ENCODE measurements around the gene TMOD2.

DNA sequence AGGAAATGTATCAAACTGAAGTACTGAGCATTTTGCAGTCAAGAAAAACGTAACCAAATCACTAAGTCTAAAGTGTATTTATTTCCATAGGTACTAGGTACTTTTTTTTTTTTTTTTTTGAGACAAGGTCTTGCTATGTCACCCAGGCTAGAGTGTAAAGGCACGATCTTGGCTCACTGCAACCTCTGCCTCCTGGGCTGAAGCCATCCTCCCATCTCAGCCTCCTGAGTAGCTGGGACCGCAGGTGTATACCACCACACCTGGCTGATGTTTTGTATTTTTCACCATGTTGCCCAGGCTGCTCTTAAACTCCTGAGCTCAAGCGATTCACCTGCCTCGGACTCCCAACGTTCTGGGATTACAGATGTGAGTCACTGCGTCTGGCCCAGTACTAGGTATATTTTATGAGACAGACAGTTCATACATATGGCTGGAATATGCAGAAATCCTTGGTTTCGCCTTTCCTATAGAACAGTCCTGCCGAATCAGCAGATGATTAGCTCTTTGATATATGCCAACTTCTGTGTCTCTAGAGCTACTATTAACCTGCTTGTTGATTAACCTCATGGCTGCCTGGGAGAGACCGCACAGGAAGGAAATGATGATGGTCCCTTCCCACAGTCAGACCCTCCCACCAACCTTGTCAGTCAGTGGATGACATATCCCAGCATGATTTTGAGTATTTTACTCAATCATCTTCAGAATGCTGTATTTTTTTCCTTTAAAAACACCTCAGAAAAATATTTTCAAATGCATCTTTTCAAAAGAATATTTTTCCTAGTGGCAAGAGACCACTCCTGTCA lies 110.4 kb downstream of the TMOD2 start:
- TF ChIP-seq, protein P1, sequence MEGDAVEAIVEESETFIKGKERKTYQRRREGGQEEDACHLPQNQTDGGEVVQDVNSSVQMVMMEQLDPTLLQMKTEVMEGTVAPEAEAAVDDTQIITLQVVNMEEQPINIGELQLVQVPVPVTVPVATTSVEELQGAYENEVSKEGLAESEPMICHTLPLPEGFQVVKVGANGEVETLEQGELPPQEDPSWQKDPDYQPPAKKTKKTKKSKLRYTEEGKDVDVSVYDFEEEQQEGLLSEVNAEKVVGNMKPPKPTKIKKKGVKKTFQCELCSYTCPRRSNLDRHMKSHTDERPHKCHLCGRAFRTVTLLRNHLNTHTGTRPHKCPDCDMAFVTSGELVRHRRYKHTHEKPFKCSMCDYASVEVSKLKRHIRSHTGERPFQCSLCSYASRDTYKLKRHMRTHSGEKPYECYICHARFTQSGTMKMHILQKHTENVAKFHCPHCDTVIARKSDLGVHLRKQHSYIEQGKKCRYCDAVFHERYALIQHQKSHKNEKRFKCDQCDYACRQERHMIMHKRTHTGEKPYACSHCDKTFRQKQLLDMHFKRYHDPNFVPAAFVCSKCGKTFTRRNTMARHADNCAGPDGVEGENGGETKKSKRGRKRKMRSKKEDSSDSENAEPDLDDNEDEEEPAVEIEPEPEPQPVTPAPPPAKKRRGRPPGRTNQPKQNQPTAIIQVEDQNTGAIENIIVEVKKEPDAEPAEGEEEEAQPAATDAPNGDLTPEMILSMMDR (conservative IDR thresholded peaks at IDR 0.05; ENCODE audit: low read depth in 2 of 2), result no peak
- TF ChIP-seq EZH2phosphoT487 (IDR thresholded peaks at IDR 0.05; ENCODE audit: unreplicated experiment) (no peak), NANOG (IDR thresholded peaks at IDR 0.05; ENCODE audit: borderline replicate concordance) (no peak), EZH2 (IDR thresholded peaks at IDR 0.05; ENCODE audit: low read depth, unreplicated experiment) (no peak), JUNB (IDR thresholded peaks at IDR 0.05; ENCODE audit: unreplicated experiment) (no peak), POLR2AphosphoS5 (IDR thresholded peaks at IDR 0.05; ENCODE audit: low read depth) (no peak), ZNF331 (CRISPR knock-in tag; IDR thresholded peaks at IDR 0.05; ENCODE audit: low read depth) (no peak), CREB1 (CRISPR knock-in tag; IDR thresholded peaks at IDR 0.05; ENCODE audit: low read depth) (no peak), STAT1 (IDR thresholded peaks at IDR 0.05; ENCODE audit: unreplicated experiment) (no peak), ZNF114 (CRISPR knock-in tag; IDR thresholded peaks at IDR 0.05) (no peak)
- TF ChIP-seq, protein P2, sequence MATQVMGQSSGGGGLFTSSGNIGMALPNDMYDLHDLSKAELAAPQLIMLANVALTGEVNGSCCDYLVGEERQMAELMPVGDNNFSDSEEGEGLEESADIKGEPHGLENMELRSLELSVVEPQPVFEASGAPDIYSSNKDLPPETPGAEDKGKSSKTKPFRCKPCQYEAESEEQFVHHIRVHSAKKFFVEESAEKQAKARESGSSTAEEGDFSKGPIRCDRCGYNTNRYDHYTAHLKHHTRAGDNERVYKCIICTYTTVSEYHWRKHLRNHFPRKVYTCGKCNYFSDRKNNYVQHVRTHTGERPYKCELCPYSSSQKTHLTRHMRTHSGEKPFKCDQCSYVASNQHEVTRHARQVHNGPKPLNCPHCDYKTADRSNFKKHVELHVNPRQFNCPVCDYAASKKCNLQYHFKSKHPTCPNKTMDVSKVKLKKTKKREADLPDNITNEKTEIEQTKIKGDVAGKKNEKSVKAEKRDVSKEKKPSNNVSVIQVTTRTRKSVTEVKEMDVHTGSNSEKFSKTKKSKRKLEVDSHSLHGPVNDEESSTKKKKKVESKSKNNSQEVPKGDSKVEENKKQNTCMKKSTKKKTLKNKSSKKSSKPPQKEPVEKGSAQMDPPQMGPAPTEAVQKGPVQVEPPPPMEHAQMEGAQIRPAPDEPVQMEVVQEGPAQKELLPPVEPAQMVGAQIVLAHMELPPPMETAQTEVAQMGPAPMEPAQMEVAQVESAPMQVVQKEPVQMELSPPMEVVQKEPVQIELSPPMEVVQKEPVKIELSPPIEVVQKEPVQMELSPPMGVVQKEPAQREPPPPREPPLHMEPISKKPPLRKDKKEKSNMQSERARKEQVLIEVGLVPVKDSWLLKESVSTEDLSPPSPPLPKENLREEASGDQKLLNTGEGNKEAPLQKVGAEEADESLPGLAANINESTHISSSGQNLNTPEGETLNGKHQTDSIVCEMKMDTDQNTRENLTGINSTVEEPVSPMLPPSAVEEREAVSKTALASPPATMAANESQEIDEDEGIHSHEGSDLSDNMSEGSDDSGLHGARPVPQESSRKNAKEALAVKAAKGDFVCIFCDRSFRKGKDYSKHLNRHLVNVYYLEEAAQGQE (IDR thresholded peaks at IDR 0.05; ENCODE audit: unreplicated experiment), result no peak
- TF ChIP-seq, protein P3, sequence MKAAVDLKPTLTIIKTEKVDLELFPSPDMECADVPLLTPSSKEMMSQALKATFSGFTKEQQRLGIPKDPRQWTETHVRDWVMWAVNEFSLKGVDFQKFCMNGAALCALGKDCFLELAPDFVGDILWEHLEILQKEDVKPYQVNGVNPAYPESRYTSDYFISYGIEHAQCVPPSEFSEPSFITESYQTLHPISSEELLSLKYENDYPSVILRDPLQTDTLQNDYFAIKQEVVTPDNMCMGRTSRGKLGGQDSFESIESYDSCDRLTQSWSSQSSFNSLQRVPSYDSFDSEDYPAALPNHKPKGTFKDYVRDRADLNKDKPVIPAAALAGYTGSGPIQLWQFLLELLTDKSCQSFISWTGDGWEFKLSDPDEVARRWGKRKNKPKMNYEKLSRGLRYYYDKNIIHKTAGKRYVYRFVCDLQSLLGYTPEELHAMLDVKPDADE (IDR thresholded peaks at IDR 0.05), result no peak
- TF ChIP-seq, protein P4, sequence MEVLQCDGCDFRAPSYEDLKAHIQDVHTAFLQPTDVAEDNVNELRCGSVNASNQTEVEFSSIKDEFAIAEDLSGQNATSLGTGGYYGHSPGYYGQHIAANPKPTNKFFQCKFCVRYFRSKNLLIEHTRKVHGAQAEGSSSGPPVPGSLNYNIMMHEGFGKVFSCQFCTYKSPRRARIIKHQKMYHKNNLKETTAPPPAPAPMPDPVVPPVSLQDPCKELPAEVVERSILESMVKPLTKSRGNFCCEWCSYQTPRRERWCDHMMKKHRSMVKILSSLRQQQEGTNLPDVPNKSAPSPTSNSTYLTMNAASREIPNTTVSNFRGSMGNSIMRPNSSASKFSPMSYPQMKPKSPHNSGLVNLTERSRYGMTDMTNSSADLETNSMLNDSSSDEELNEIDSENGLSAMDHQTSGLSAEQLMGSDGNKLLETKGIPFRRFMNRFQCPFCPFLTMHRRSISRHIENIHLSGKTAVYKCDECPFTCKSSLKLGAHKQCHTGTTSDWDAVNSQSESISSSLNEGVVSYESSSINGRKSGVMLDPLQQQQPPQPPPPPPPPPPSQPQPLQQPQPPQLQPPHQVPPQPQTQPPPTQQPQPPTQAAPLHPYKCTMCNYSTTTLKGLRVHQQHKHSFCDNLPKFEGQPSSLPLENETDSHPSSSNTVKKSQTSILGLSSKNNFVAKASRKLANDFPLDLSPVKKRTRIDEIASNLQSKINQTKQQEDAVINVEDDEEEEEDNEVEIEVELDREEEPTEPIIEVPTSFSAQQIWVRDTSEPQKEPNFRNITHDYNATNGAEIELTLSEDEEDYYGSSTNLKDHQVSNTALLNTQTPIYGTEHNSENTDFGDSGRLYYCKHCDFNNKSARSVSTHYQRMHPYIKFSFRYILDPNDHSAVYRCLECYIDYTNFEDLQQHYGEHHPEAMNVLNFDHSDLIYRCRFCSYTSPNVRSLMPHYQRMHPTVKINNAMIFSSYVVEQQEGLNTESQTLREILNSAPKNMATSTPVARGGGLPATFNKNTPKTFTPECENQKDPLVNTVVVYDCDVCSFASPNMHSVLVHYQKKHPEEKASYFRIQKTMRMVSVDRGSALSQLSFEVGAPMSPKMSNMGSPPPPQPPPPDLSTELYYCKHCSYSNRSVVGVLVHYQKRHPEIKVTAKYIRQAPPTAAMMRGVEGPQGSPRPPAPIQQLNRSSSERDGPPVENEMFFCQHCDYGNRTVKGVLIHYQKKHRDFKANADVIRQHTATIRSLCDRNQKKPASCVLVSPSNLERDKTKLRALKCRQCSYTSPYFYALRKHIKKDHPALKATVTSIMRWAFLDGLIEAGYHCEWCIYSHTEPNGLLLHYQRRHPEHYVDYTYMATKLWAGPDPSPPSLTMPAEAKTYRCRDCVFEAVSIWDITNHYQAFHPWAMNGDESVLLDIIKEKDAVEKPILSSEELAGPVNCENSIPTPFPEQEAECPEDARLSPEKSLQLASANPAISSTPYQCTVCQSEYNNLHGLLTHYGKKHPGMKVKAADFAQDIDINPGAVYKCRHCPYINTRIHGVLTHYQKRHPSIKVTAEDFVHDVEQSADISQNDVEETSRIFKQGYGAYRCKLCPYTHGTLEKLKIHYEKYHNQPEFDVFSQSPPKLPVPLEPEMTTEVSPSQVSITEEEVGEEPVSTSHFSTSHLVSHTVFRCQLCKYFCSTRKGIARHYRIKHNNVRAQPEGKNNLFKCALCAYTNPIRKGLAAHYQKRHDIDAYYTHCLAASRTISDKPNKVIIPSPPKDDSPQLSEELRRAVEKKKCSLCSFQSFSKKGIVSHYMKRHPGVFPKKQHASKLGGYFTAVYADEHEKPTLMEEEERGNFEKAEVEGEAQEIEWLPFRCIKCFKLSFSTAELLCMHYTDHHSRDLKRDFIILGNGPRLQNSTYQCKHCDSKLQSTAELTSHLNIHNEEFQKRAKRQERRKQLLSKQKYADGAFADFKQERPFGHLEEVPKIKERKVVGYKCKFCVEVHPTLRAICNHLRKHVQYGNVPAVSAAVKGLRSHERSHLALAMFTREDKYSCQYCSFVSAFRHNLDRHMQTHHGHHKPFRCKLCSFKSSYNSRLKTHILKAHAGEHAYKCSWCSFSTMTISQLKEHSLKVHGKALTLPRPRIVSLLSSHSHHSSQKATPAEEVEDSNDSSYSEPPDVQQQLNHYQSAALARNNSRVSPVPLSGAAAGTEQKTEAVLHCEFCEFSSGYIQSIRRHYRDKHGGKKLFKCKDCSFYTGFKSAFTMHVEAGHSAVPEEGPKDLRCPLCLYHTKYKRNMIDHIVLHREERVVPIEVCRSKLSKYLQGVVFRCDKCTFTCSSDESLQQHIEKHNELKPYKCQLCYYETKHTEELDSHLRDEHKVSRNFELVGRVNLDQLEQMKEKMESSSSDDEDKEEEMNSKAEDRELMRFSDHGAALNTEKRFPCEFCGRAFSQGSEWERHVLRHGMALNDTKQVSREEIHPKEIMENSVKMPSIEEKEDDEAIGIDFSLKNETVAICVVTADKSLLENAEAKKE (CRISPR knock-in tag; IDR thresholded peaks at IDR 0.05), result no peak
